Vagina (tissue), 2 donors: ENCODE data around the gene PAX2. TPM values are rescaled to one million over a fixed set of nuclear protein-coding genes. Genes with fewer than 3 reads are reported as not detected.

Source experiments
- DNase-seq, 2 donors: peaks; one replicate each; pipeline ENCODE4 v3.0.0-alpha.2; 2017; ENCODE audit errors: extremely low spot score in 2 of 2
- H3K27ac ChIP-seq: fragments of 200-600 bp; sonication (generic); one replicate; pipeline ENCODE4 v1.5.1; 2019
- H3K27me3 ChIP-seq: fragments of 200-600 bp; sonication (generic); one replicate; pipeline ENCODE4 v1.5.1; 2019
- H3K36me3 ChIP-seq, 2 donors: fragments of 200-600 bp; sonication (generic); one replicate each; pipeline ENCODE4 v1.5.1; 2017 to 2019
- H3K4me1 ChIP-seq: fragments of 200-600 bp; sonication (generic); one replicate; pipeline ENCODE4 v1.5.1; 2019
- H3K4me3 ChIP-seq, 2 donors: fragments of 200-600 bp; sonication (generic); 1 replicate in 1 of 2; 2 replicates in 1 of 2; pipeline ENCODE4 v1.5.1; 2016 to 2019
- H3K9me3 ChIP-seq: fragments of 200-600 bp; sonication (generic); one replicate; pipeline ENCODE4 v1.5.1; 2019
- CTCF ChIP-seq, 3 experiments: fragments of 450-650 bp in 2 of 3; fragments of 200-600 bp in 1 of 3; sonication (generic) in 1 of 3; IDR thresholded peaks; one replicate each; pipeline ENCODE4 v1.5.1; 2017 to 2019; ENCODE audit warnings: antibody characterized with exemption in 3 of 3, mild to moderate bottlenecking in 2 of 3, moderate library complexity in 2 of 3
- POLR2A ChIP-seq, 2 donors: fragments of 450-650 bp; IDR thresholded peaks; one replicate each; pipeline ENCODE4 v1.6.1; 2017; ENCODE audit warnings: antibody characterized with exemption in 2 of 2, mild to moderate bottlenecking in 2 of 2, moderate library complexity in 2 of 2
- POLR2AphosphoS5 ChIP-seq, 2 donors: sonication (generic); formaldehyde crosslinking; IDR thresholded peaks; one replicate each; pipeline ENCODE4 v1.9.0; 2017; ENCODE audit warnings: antibody characterized with exemption in 2 of 2, mild to moderate bottlenecking in 2 of 2, low read depth in 1 of 2; ENCODE audit not compliant: insufficient read depth in 1 of 2
- intact Hi-C: fragments of 100-400 bp; cut with DNase I; formaldehyde crosslinking; loops from one replicate; pipeline ENCODE4 v1.15.1; 2023
- total RNA-seq: library from RNA; depleted of rRNA; stranded (reverse); fragments of >200 nt; gene quantifications from one replicate; pipeline ENCODE4 v1.2.3, GENCODE V29; 2016

Gene PAX2
- total RNA-seq, 1 donor from 2014 or later, result not detected

DNA sequence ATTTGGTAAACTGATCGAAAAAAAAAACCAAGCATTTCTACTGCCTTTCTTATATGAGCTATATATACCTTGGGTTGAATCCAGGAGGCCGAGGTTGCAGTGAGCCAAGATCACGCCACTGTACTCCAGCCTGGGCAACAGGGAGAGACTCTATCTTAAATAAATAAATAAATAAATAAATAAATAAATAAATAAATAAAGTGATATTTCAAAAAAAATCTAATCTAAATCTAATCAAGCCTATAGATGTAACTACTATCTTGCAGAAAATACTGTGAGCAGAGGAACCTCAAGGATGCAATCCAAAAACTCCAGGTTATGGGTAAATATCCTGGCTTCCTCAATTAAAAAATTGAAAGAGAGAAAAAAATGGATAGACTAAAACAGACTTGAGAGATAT lies 96.1 kb downstream of the PAX2 start:
- no peaks in the 10 kb centered on the region for H3K36me3 ChIP-seq
- no peak overlapping the region for H3K27ac ChIP-seq
- no peak for DNase-seq
- intact Hi-C loops, result no loop called here
- H3K4me3 ChIP-seq, result no peak overlapping the region
- TF ChIP-seq CTCF (IDR thresholded peaks at IDR 0.05) (no peak), POLR2AphosphoS5 (IDR thresholded peaks at IDR 0.05; ENCODE audit: insufficient read depth in 1 of 2, low read depth in 1 of 2) (no peak), POLR2A (IDR thresholded peaks at IDR 0.05) (no peak)
- no peaks in the 10 kb centered on the region for H3K4me1 ChIP-seq
- H3K9me3 ChIP-seq, result no peaks in the 10 kb centered on the region
- H3K27me3 ChIP-seq, result no peaks in the 10 kb centered on the region

DNA sequence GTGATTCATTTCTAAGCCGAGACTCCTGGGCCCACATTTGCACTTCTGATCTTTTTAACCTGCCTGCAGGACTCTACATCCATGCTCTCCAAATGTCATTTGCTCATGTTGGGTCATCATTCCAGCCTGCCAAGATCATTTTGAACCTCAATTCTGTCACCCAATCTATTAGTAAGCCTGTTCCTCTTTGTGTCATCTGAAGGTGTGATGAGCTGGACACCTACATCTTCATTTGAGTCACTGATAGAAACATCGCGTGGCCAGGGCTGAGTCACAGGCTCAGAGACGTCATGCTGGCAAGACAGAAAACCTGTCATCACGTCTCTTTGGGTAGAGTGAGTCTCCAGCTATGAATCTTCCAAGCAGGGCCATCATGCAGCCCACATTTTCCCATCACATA lies 102.1 kb downstream of the PAX2 start:
- no peak for DNase-seq
- intact Hi-C loops, result no loop called here
- Histone ChIP-seq H3K9me3 (no peaks in the 10 kb centered on the region), H3K4me3 (no peak overlapping the region), H3K27ac (no peak overlapping the region), H3K4me1 (no peaks in the 10 kb centered on the region), H3K36me3 (no peaks in the 10 kb centered on the region), H3K27me3 (no peaks in the 10 kb centered on the region)
- no peak for TF ChIP-seq POLR2AphosphoS5 (IDR thresholded peaks at IDR 0.05; ENCODE audit: insufficient read depth in 1 of 2, low read depth in 1 of 2)
- no peak for TF ChIP-seq CTCF (IDR thresholded peaks at IDR 0.05)
- no peak for TF ChIP-seq POLR2A (IDR thresholded peaks at IDR 0.05)

GRCh38 chr10:100848770-100849169 lies 103.4 kb downstream of the PAX2 start:
- no peaks in the 10 kb centered on the region for H3K9me3 ChIP-seq
- TF ChIP-seq POLR2A (IDR thresholded peaks at IDR 0.05) (no peak), POLR2AphosphoS5 (IDR thresholded peaks at IDR 0.05; ENCODE audit: insufficient read depth in 1 of 2, low read depth in 1 of 2) (no peak), CTCF (IDR thresholded peaks at IDR 0.05) (no peak)
- H3K4me3 ChIP-seq, result no peak overlapping the region
- H3K27me3 ChIP-seq, result no peaks in the 10 kb centered on the region
- no peaks in the 10 kb centered on the region for H3K36me3 ChIP-seq
- no peaks in the 10 kb centered on the region for H3K4me1 ChIP-seq
- H3K27ac ChIP-seq, result no peak overlapping the region
- intact Hi-C loops, result no loop called here
- DNase-seq, result no peak

DNA sequence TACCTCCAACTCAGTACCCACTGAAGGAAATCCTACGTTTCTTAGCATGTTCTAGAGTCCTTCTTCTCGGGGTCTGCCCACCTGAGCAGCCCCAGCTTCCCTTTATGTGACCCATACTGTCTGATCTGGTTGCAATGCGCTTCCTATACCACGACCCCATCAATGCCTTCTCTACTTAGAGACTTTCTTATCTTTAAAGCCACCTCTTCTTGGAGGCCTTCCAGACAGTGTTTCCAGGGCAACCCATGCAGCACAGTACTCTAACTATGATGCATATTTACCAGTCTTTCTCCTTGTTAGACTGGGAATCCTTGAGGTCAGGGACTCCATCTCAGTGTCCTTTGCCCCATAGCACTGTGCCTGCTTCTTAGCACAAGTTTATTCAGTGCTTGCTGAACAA lies 112.9 kb downstream of the PAX2 start:
- TF ChIP-seq POLR2A (IDR thresholded peaks at IDR 0.05) (no peak), CTCF (IDR thresholded peaks at IDR 0.05) (no peak), POLR2AphosphoS5 (IDR thresholded peaks at IDR 0.05; ENCODE audit: insufficient read depth in 1 of 2, low read depth in 1 of 2) (no peak)
- H3K27me3 ChIP-seq, result no peaks in the 10 kb centered on the region
- intact Hi-C loops, result no loop called here
- no peak overlapping the region for H3K4me3 ChIP-seq
- no peak for DNase-seq
- H3K36me3 ChIP-seq, result no peaks in the 10 kb centered on the region
- no peak overlapping the region for H3K27ac ChIP-seq
- H3K4me1 ChIP-seq, result no peaks in the 10 kb centered on the region
- H3K9me3 ChIP-seq, result no peaks in the 10 kb centered on the region

- Histone ChIP-seq H3K27ac (no peak overlapping the region), H3K4me1 (no peaks in the 10 kb centered on the region), H3K27me3 (no peaks in the 10 kb centered on the region), H3K36me3 (no peaks in the 10 kb centered on the region), H3K4me3 (no peak overlapping the region), H3K9me3 (no peaks in the 10 kb centered on the region)
- no peak for DNase-seq
- intact Hi-C loops, result no loop called here
- TF ChIP-seq POLR2AphosphoS5 (IDR thresholded peaks at IDR 0.05; ENCODE audit: insufficient read depth in 1 of 2, low read depth in 1 of 2) (no peak), POLR2A (IDR thresholded peaks at IDR 0.05) (no peak), CTCF (IDR thresholded peaks at IDR 0.05) (no peak)
These were observed 113.5 kb downstream of the PAX2 start for GRCh38 chr10:100858747-100859483.
